Chondrocyte (in vitro differentiated cells): Measurements from ENCODE around the gene PRLR. TPM values are rescaled to one million over a fixed set of nuclear protein-coding genes. Genes with fewer than 3 reads are reported as not detected.

ENCODE experiments used
- DNase-seq: peaks from one replicate; pipeline ENCODE4 v3.0.0; 2021; ENCODE audit warnings: mixed read lengths, low spot score
- H3K27ac Mint-ChIP-seq: one replicate; pipeline ENCODE4 v1.8.0; 2021; ENCODE audit warnings: mild to moderate bottlenecking, moderate library complexity, mixed read lengths; ENCODE audit not compliant: unreplicated experiment
- H3K27me3 Mint-ChIP-seq: 2 replicates; pipeline ENCODE4 v1.8.0; 2021; ENCODE audit warnings: low read depth, mixed read lengths
- H3K36me3 Mint-ChIP-seq: 2 replicates; pipeline ENCODE4 v1.8.0; 2021; ENCODE audit warnings: low read depth, mixed read lengths
- H3K4me1 Mint-ChIP-seq: 2 replicates; pipeline ENCODE4 v1.8.0; 2021; ENCODE audit warnings: low read depth, mild to moderate bottlenecking, mixed read lengths
- H3K4me3 Mint-ChIP-seq: one replicate; pipeline ENCODE4 v1.8.0; 2021; ENCODE audit warnings: mild to moderate bottlenecking, moderate library complexity, mixed read lengths; ENCODE audit not compliant: unreplicated experiment
- H3K9me3 Mint-ChIP-seq: 2 replicates; pipeline ENCODE4 v1.8.0; 2021; ENCODE audit warnings: low read depth, mixed read lengths
- total RNA-seq: library from RNA; stranded (reverse); gene quantifications from 3 replicates; pipeline ENCODE4 v1.2.1, GENCODE V29; 2021
- TF ChIP-seq, protein P1 (sequence below): fragments of 200-600 bp; sonication (generic); IDR thresholded peaks from 2 replicates; pipeline ENCODE4 v1.5.0; 2021; ENCODE audit warnings: antibody characterized with exemption, mild to moderate bottlenecking, moderate library complexity

PRLR gene
- total RNA-seq, 1 donor from 2014 or later, result 0.05 TPM

DNA sequence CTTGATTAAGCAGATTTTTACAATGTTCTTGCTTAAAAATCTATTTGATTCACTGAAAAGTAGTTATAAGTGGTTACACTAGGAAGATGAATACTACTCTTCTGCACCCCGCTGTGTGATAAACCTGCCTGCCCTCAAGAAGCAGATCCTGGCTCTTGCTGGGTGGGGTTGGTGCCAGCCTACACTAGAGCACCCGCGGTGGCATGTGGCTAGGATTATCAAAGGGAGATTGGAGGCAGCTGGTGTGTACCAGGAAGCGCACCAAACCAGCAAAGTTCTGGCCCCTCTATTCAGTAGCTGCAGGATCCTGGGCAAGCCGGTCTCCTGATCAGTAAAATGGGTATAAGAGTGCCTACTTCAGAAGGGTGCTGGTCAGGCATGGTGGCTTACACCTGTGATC, 43.5 kb downstream of the PRLR start:
- TF ChIP-seq, protein P1, sequence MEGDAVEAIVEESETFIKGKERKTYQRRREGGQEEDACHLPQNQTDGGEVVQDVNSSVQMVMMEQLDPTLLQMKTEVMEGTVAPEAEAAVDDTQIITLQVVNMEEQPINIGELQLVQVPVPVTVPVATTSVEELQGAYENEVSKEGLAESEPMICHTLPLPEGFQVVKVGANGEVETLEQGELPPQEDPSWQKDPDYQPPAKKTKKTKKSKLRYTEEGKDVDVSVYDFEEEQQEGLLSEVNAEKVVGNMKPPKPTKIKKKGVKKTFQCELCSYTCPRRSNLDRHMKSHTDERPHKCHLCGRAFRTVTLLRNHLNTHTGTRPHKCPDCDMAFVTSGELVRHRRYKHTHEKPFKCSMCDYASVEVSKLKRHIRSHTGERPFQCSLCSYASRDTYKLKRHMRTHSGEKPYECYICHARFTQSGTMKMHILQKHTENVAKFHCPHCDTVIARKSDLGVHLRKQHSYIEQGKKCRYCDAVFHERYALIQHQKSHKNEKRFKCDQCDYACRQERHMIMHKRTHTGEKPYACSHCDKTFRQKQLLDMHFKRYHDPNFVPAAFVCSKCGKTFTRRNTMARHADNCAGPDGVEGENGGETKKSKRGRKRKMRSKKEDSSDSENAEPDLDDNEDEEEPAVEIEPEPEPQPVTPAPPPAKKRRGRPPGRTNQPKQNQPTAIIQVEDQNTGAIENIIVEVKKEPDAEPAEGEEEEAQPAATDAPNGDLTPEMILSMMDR, result no peak
- Mint-ChIP-seq H3K36me3 (no peaks in the 10 kb centered on the region), H3K9me3 (no peaks in the 10 kb centered on the region), H3K4me3 (no peak overlapping the region), H3K27ac (no peak overlapping the region), H3K4me1 (no peaks in the 10 kb centered on the region), H3K27me3 (peaks cover 30% of the 10 kb centered on the region)
- DNase-seq, result no peak

- H3K4me1 Mint-ChIP-seq, result no peaks in the 10 kb centered on the region
- H3K27ac Mint-ChIP-seq, result no peak overlapping the region
- TF ChIP-seq, protein P1, result no peak
- H3K36me3 Mint-ChIP-seq, result no peaks in the 10 kb centered on the region
- H3K4me3 Mint-ChIP-seq, result no peak overlapping the region
- H3K27me3 Mint-ChIP-seq, result peaks cover 26% of the 10 kb centered on the region
- DNase-seq, result no peak
- no peaks in the 10 kb centered on the region for H3K9me3 Mint-ChIP-seq
Observed at GRCh38 chr5:35185518-35185917, 44.8 kb downstream of the PRLR start.

DNA sequence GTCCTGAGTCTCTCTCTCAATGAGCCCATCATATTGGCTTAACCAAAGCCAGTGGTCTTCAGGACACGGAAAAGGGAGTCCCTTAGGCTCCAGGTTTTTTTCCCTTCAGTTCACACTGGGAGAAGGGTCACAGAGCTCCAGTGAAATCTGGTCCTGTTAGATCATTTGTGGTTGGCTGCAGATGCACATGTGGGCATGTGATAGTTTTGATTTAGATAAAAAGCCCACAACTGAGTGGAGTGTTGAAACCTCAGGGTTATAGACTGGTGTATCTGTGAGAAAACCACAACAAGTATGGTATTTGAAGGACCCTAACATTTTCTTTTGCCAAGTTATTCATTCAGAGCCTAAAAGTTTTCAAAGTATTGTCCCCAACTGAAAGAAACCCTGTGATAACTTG, 46.7 kb downstream of the PRLR start:
- Mint-ChIP-seq H3K27ac (no peak overlapping the region), H3K9me3 (no peaks in the 10 kb centered on the region), H3K27me3 (peaks cover 24% of the 10 kb centered on the region), H3K4me3 (no peak overlapping the region), H3K36me3 (no peaks in the 10 kb centered on the region), H3K4me1 (no peaks in the 10 kb centered on the region)
- TF ChIP-seq, protein P1, result no peak
- no peak for DNase-seq

DNA sequence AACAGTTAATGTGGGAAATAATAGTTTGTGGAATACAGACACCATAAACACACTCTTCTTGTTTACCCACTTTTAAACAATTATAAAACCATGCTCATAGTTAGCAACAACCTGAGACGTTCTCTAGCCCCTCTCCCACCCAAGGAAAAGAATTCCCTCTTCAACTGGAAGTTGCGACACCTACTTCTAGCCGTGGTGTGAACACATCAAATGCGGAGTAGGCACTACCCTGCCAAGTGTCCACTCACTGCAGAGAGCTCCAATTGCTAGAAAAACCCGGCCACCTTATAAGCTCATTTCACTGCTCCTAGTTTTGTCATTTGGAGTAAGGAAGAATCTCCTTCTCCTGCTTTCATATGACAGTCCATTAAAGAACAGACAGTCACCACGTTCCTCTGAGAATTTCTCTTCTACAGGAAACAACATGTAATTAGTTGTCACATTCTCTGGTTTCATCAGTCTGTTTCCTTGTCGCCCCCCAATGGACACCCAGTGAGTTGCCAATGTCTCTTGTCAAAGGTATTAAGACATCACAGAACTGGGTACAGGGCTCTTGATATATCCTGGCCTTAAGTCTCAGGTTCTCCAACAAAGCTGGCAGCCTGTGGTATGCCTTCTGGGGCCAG, 47.3 kb downstream of the PRLR start:
- Mint-ChIP-seq H3K27ac (no peak overlapping the region), H3K9me3 (no peaks in the 10 kb centered on the region), H3K4me1 (no peaks in the 10 kb centered on the region), H3K36me3 (no peaks in the 10 kb centered on the region), H3K4me3 (no peak overlapping the region), H3K27me3 (peaks cover 22% of the 10 kb centered on the region)
- TF ChIP-seq, protein P1, result peak; percentile 64
- no peak for DNase-seq

- DNase-seq, result no peak
- Mint-ChIP-seq H3K27me3 (peaks cover 18% of the 10 kb centered on the region), H3K9me3 (no peaks in the 10 kb centered on the region), H3K27ac (no peak overlapping the region), H3K36me3 (no peaks in the 10 kb centered on the region), H3K4me1 (no peaks in the 10 kb centered on the region), H3K4me3 (no peak overlapping the region)
- TF ChIP-seq, protein P1, result no peak
Observed at GRCh38 chr5:35182486-35182885, 47.8 kb downstream of the PRLR start.
